IMR-90 (cell line): ENCODE measurements around the gene NDNF. TPM values are rescaled to one million over a fixed set of nuclear protein-coding genes. Genes with fewer than 3 reads are reported as not detected.

Experiments used
- ATAC-seq: fragments of 200-7000 bp; cut with Tn5 transposase; 2 replicates; pipeline ENCODE4 v1.9.1; 2020; ENCODE audit warnings: low read depth, mild to moderate bottlenecking, moderate library complexity
- BruUV-seq: library from RNA; stranded (reverse); fragments of 400-500 nt; replicated peaks from 2 replicates; lab custom pipeline; 2021; lab: Mats Ljungman, UMichigan
- CTCF ChIA-PET: fragments of 300-600 bp; formaldehyde crosslinking; extraction: SDS; loops from one replicate; lab custom pipeline; 2021; ENCODE audit warnings: antibody characterized with exemption; lab: Yijun Ruan, JAX
- POLR2A ChIA-PET: fragments of 300-600 bp; sonication (Branson Sonifier 250); formaldehyde crosslinking; loops from one replicate; lab custom pipeline; 2022; ENCODE audit warnings: antibody characterized with exemption; ENCODE audit not compliant: unreplicated experiment; lab: Charles Lee
- DNase-seq: peaks from one replicate; pipeline ENCODE4 v3.0.0; 2013
- H2AFZ ChIP-seq: replicated peaks from 2 replicates; pipeline ENCODE3; 2013; ENCODE audit warnings: low read length, mild to moderate bottlenecking; ENCODE audit not compliant: poor library complexity
- H2AK5ac ChIP-seq: 2 replicates; pipeline ENCODE4 v1.6.1; 2013; ENCODE audit warnings: low read depth, low read length, inconsistent platforms
- H2AK9ac ChIP-seq: replicated peaks from 2 replicates; pipeline ENCODE3; 2013; ENCODE audit warnings: mild to moderate bottlenecking, low read depth, low read length, moderate library complexity; ENCODE audit not compliant: poor library complexity
- H2BK120ac ChIP-seq: 2 replicates; pipeline ENCODE4 v1.6.1; 2013; ENCODE audit warnings: low read depth, low read length, inconsistent platforms
- H2BK15ac ChIP-seq: 3 replicates; pipeline ENCODE4 v1.6.1; 2013; ENCODE audit warnings: low read depth, low read length, inconsistent platforms
- H2BK20ac ChIP-seq: 2 replicates; pipeline ENCODE4 v1.6.1; 2013; ENCODE audit warnings: low read depth, mild to moderate bottlenecking, inconsistent platforms, low read length, moderate library complexity
- H2BK5ac ChIP-seq: 2 replicates; pipeline ENCODE4 v1.6.1; 2013; ENCODE audit warnings: mild to moderate bottlenecking, low read depth, low read length, inconsistent platforms; ENCODE audit not compliant: poor library complexity, severe bottlenecking
- H3K14ac ChIP-seq: replicated peaks from 2 replicates; pipeline ENCODE4 v1.6.1; 2013; ENCODE audit warnings: low read depth, low read length, inconsistent platforms
- H3K18ac ChIP-seq: 2 replicates; pipeline ENCODE4 v1.6.1; 2013; ENCODE audit warnings: low read depth, low read length, control low read depth
- H3K23ac ChIP-seq: 2 replicates; pipeline ENCODE4 v1.6.1; 2013; ENCODE audit warnings: low read depth, low read length, inconsistent platforms
- H3K27ac ChIP-seq: 2 replicates; pipeline ENCODE4 v1.5.1; 2013; ENCODE audit warnings: mild to moderate bottlenecking, control low read depth, low read length; ENCODE audit not compliant: insufficient read depth
- H3K27me3 ChIP-seq: 2 replicates; pipeline ENCODE4 v1.6.1; 2013; ENCODE audit warnings: low read length; ENCODE audit not compliant: control insufficient read depth, insufficient read depth
- H3K36me3 ChIP-seq: 2 replicates; pipeline ENCODE4 v1.6.1; 2013; ENCODE audit warnings: low read length, mixed read lengths; ENCODE audit not compliant: control insufficient read depth, insufficient read depth
- H3K4ac ChIP-seq: 2 replicates; pipeline ENCODE4 v1.6.1; 2013; ENCODE audit warnings: low read depth, low read length, inconsistent platforms
- H3K4me1 ChIP-seq: 2 replicates; pipeline ENCODE4 v1.6.1; 2013; ENCODE audit warnings: low read length, mixed read lengths; ENCODE audit not compliant: control insufficient read depth, insufficient read depth
- H3K4me2 ChIP-seq: 2 replicates; pipeline ENCODE4 v1.6.1; 2013; ENCODE audit warnings: low read depth, mild to moderate bottlenecking, control low read depth, low read length, moderate library complexity
- H3K4me3 ChIP-seq: 2 replicates; pipeline ENCODE4 v1.5.1; 2013; ENCODE audit warnings: low read depth, mild to moderate bottlenecking, control low read depth, low read length, moderate library complexity; ENCODE audit not compliant: insufficient read depth
- H3K56ac ChIP-seq: 2 replicates; pipeline ENCODE4 v1.6.1; 2013; ENCODE audit warnings: low read length, inconsistent platforms; ENCODE audit not compliant: insufficient read depth; ENCODE audit errors: extremely low read depth
- H3K79me1 ChIP-seq, 2 experiments: 2 replicates each; pipeline ENCODE4 v1.6.1; 2013; ENCODE audit warnings: low read length in 2 of 2, inconsistent platforms in 1 of 2, low read depth in 1 of 2
- H3K9ac ChIP-seq: 2 replicates; pipeline ENCODE4 v1.6.1; 2013; ENCODE audit warnings: low read depth, low read length, control low read depth
- H3K9me1 ChIP-seq: 2 replicates; pipeline ENCODE4 v1.6.1; 2013; ENCODE audit warnings: low read length, inconsistent platforms; ENCODE audit not compliant: insufficient read depth
- H3K9me3 ChIP-seq: 2 replicates; pipeline ENCODE4 v1.6.1; 2013; ENCODE audit warnings: low read length; ENCODE audit not compliant: control insufficient read depth, insufficient read depth
- H4K20me1 ChIP-seq: 2 replicates; pipeline ENCODE4 v1.6.1; 2013; ENCODE audit warnings: low read length, inconsistent platforms; ENCODE audit not compliant: insufficient read depth
- H4K5ac ChIP-seq: 2 replicates; pipeline ENCODE4 v1.6.1; 2013; ENCODE audit warnings: mild to moderate bottlenecking, low read depth, low read length, control low read depth
- H4K8ac ChIP-seq, 2 experiments: 2 replicates each; pipeline ENCODE4 v1.6.1; 2013; ENCODE audit warnings: low read depth in 2 of 2, low read length in 2 of 2, control low read depth in 1 of 2, inconsistent platforms in 1 of 2
- H4K91ac ChIP-seq: 2 replicates; pipeline ENCODE4 v1.6.1; 2013; ENCODE audit warnings: low read depth, low read length, inconsistent platforms; ENCODE audit not compliant: insufficient read depth
- BHLHE40 ChIP-seq: fragments of 150-350 bp; IDR thresholded peaks from 2 replicates; pipeline ENCODE4 v1.6.1; 2016; ENCODE audit warnings: mild to moderate bottlenecking, low read depth, low read length
- CEBPB ChIP-seq: IDR thresholded peaks from 2 replicates; pipeline ENCODE4 v1.6.1; 2012; ENCODE audit warnings: low read depth, low read length, improper control_type of control experiment
- CHD1 ChIP-seq: IDR thresholded peaks from 2 replicates; pipeline ENCODE4 v1.6.1; 2012; ENCODE audit warnings: low read depth, low read length, improper control_type of control experiment
- CTCF ChIP-seq: conservative IDR thresholded peaks from 2 replicates; pipeline ENCODE4 v1.5.1; 2012; ENCODE audit warnings: mild to moderate bottlenecking, low read depth, low read length, improper control_type of control experiment
- ELK1 ChIP-seq: fragments of 150-350 bp; IDR thresholded peaks from 2 replicates; pipeline ENCODE4 v1.6.1; 2016; ENCODE audit warnings: low read depth, mild to moderate bottlenecking, low read length, moderate library complexity, borderline replicate concordance
- FOS ChIP-seq: fragments of 150-350 bp; IDR thresholded peaks from 2 replicates; pipeline ENCODE4 v1.6.1; 2016; ENCODE audit warnings: low read depth, low read length
- MAFK ChIP-seq: IDR thresholded peaks from 2 replicates; pipeline ENCODE4 v1.6.1; 2012; ENCODE audit warnings: low read depth, low read length, improper control_type of control experiment
- MAZ ChIP-seq: IDR thresholded peaks from 2 replicates; pipeline ENCODE4 v1.6.1; 2012; ENCODE audit warnings: low read depth, mild to moderate bottlenecking, low read length, improper control_type of control experiment, moderate library complexity, borderline replicate concordance
- MXI1 ChIP-seq: IDR thresholded peaks from 2 replicates; pipeline ENCODE4 v1.6.1; 2012; ENCODE audit warnings: low read depth, mild to moderate bottlenecking, low read length, moderate library complexity, borderline replicate concordance
- NFE2L2 ChIP-seq: fragments of 150-350 bp; IDR thresholded peaks from 2 replicates; pipeline ENCODE4 v1.6.1; 2016; ENCODE audit warnings: low read depth, mild to moderate bottlenecking, low read length
- POLR2A ChIP-seq: IDR thresholded peaks from 2 replicates; pipeline ENCODE4 v1.6.1; 2012; ENCODE audit warnings: mild to moderate bottlenecking, low read depth, low read length
- RAD21 ChIP-seq: IDR thresholded peaks from 2 replicates; pipeline ENCODE4 v1.6.1; 2012; ENCODE audit warnings: low read length, improper control_type of control experiment
- RCOR1 ChIP-seq: IDR thresholded peaks from 2 replicates; pipeline ENCODE4 v1.6.1; 2012; ENCODE audit warnings: mild to moderate bottlenecking, low read length, improper control_type of control experiment; ENCODE audit not compliant: insufficient replicate concordance
- RFX5 ChIP-seq: IDR thresholded peaks from 2 replicates; pipeline ENCODE4 v1.8.0; 2012; ENCODE audit warnings: low read depth, mild to moderate bottlenecking, low read length, moderate library complexity
- SMC3 ChIP-seq: fragments of 150-350 bp; IDR thresholded peaks from 2 replicates; pipeline ENCODE4 v1.6.1; 2016; ENCODE audit warnings: low read depth, mild to moderate bottlenecking, antibody characterized with exemption, low read length, moderate library complexity
- USF2 ChIP-seq: fragments of 150-350 bp; IDR thresholded peaks from 2 replicates; pipeline ENCODE4 v1.6.1; 2017; ENCODE audit warnings: mild to moderate bottlenecking, antibody characterized with exemption, low read length, low read depth
- WGBS, 2 experiments: methylation state at CpG; one replicate each; pipeline versions ENCODE4 v1.1.5 to v1.1.7; 2013; ENCODE audit warnings: missing lambda C conversion rate in 2 of 2; ENCODE audit not compliant: insufficient read length in 1 of 2; ENCODE audit errors: extremely low coverage in 2 of 2; 5-methylcytosine and 5-hydroxymethylcytosine counted together
- dilution Hi-C: fragments of 300-500 bp; cut with HindIII; formaldehyde crosslinking; loops from one replicate; pipeline ENCODE4 v1.14.3; 2018; ENCODE audit warnings: low sequenced_read_pairs; ENCODE audit not compliant: unreplicated experiment
- in situ Hi-C: fragments of 300-500 bp; cut with MboI; formaldehyde crosslinking; loops from 3 replicates; pipeline ENCODE4 v1.14.3; 2019; ENCODE audit warnings: low sequenced_read_pairs, inconsistent platforms, mixed read lengths
- intact Hi-C: fragments of 100-400 bp; cut with micrococcal nuclease; formaldehyde crosslinking; loops from 2 replicates; pipeline ENCODE4 v1.10.0; 2022
- polyA plus RNA-seq, 3 experiments: library from polyadenylated mRNA; depleted of rRNA; stranded (reverse); fragments of >200 nt; gene quantifications; 2 replicates each; pipeline ENCODE4 v1.2.3, GENCODE V29; 2012; ENCODE audit warnings: low replicate concordance in 1 of 3
- total RNA-seq: library from RNA; depleted of rRNA; stranded (reverse); fragments of >200 nt; gene quantifications from 2 replicates; pipeline ENCODE4 v1.2.3, GENCODE V29; 2012

Gene NDNF
- total and polyA plus RNA-seq, 2 of the 4 experiments (the other 2 are of a cell fraction): under 0.01 TPM; not detected in 1

GRCh38 chr4:121077496-121077895 lies 5.2 kb upstream of the NDNF start:
- dilution Hi-C loops: no loop called here
- Histone ChIP-seq H4K91ac (no peak overlapping the region), H4K5ac (no peak overlapping the region), H3K9me1 (no peaks in the 10 kb centered on the region), H2AK9ac (no peak overlapping the region), H4K20me1 (no peaks in the 10 kb centered on the region), H3K27ac (no peak overlapping the region), H2BK20ac (no peak overlapping the region), H3K27me3 (peaks cover 26% of the 10 kb centered on the region), H3K4me1 (no peaks in the 10 kb centered on the region; the same call in 1 of the 2 replicates), H2BK120ac (no peak overlapping the region), H3K4ac (no peak overlapping the region), H2BK5ac (no peak overlapping the region), H2AFZ (no peak overlapping the region), H3K9ac (no peak overlapping the region), H3K14ac (no peak overlapping the region), H3K56ac (no peak overlapping the region), H3K79me1 (no peaks in the 10 kb centered on the region), H2BK15ac (no peak overlapping the region), H4K8ac (no peak overlapping the region), H3K4me2 (no peak overlapping the region), H3K4me3 (no peak overlapping the region), H2AK5ac (no peak overlapping the region), H3K9me3 (no peaks in the 10 kb centered on the region), H3K36me3 (no peaks in the 10 kb centered on the region), H3K23ac (no peak overlapping the region), H3K18ac (no peak overlapping the region)
- intact Hi-C loops: no loop called here
- TF ChIP-seq RAD21 (no peak), FOS (no peak), MAZ (no peak), BHLHE40 (no peak), ELK1 (no peak), MAFK (no peak), NFE2L2 (no peak), RCOR1 (no peak), SMC3 (no peak), USF2 (no peak), CEBPB (no peak), CTCF (no peak), POLR2A (no peak), CHD1 (no peak), RFX5 (no peak), MXI1 (no peak)
- ATAC-seq: no peak
- no CpG with 5 or more reads among the region's 5 CpGs for WGBS, 2 experiments
- CTCF ChIA-PET: no interaction called here
- no peak for DNase-seq
- in situ Hi-C loops: loop anchor here (25.0 kb wide), 1 partner anchor 365 kb away; no protein-coding TSS in a partner anchor
- BruUV-seq: no TSS peak
- POLR2A ChIA-PET: no interaction called here
